SH-SY5Y (cell line): ENCODE data around the gene ADPRHL1.

Source experiments
- GATA2 ChIP-seq: IDR thresholded peaks from 2 replicates; pipeline ENCODE4 v1.6.1; 2011; ENCODE audit warnings: mild to moderate bottlenecking, low read depth, low read length
- GATA3 ChIP-seq: IDR thresholded peaks from 2 replicates; pipeline ENCODE4 v1.6.1; 2011; ENCODE audit warnings: low read depth, mild to moderate bottlenecking, low read length, moderate library complexity

DNA sequence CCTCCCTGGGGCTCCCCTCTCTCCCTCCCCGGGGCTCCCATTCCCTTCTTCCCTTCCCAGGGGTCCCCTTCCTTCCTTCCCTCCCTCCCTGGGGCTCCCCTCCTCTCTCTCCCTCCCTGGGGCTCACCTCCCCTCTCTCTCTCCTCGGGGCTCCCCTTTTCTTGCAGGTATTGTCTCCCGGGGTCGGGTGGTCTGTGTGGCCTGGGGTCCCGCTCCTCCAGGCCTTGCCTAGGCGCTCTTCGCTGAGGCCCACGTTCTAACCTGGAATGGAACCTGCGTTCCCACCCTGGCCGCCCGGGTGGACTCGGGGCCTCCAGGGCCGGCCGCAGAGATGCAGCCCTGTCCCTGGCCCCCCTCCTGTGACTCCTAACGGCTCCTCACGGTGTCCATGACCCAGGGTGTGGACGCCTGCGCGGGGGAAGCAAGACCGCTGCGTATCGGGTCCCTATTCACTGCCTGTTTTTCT lies 38.2 kb upstream of the ADPRHL1 start:
- TF ChIP-seq GATA2 (no peak), GATA3 (no peak)
